HepG2 (cell line): ENCODE data around the gene RNF150.

Experiments used
- HDAC2 ChIP-seq: sonication (generic); formaldehyde crosslinking; IDR thresholded peaks from 2 replicates; pipeline ENCODE4 v1.4.0; 2020; ENCODE audit warnings: missing genetic modification reagents
- KDM5B ChIP-seq: sonication (generic); formaldehyde crosslinking; IDR thresholded peaks from 2 replicates; pipeline ENCODE4 v1.4.0; 2020; ENCODE audit warnings: missing genetic modification reagents, mild to moderate bottlenecking, borderline replicate concordance
- MIER3 ChIP-seq: IDR thresholded peaks from 2 replicates; pipeline ENCODE4 v1.6.1; 2016; ENCODE audit warnings: missing compliant biosample characterization, borderline replicate concordance
- POLR2AphosphoS2 ChIP-seq: IDR thresholded peaks from 2 replicates; pipeline ENCODE4 v1.6.1; 2011; ENCODE audit warnings: low read depth, low read length, improper control_type of control experiment
- TGIF2 ChIP-seq: IDR thresholded peaks from 2 replicates; pipeline ENCODE4 v1.6.1; 2016; ENCODE audit warnings: control low read depth, missing compliant biosample characterization
- ZBTB3 ChIP-seq: sonication (generic); formaldehyde crosslinking; IDR thresholded peaks from 2 replicates; pipeline ENCODE4 v1.4.0; 2020; ENCODE audit warnings: low read depth, mild to moderate bottlenecking, moderate library complexity, missing genetic modification reagents, borderline replicate concordance
- ZNF33A ChIP-seq: sonication (generic); formaldehyde crosslinking; IDR thresholded peaks from 2 replicates; pipeline ENCODE4 v1.5.1; 2020; ENCODE audit warnings: missing genetic modification reagents, mild to moderate bottlenecking, moderate library complexity, borderline replicate concordance
- ZNF816 ChIP-seq: sonication (generic); formaldehyde crosslinking; IDR thresholded peaks from 2 replicates; pipeline ENCODE4 v1.8.0; 2022; ENCODE audit warnings: missing genetic modification reagents, mild to moderate bottlenecking, borderline replicate concordance
- ZZZ3 ChIP-seq: sonication (generic); formaldehyde crosslinking; IDR thresholded peaks from 2 replicates; pipeline ENCODE4 v1.4.0; 2020; ENCODE audit warnings: missing genetic modification reagents, mild to moderate bottlenecking, borderline replicate concordance
- TF ChIP-seq, protein P1 (sequence below): sonication (generic); formaldehyde crosslinking; IDR thresholded peaks from 2 replicates; pipeline ENCODE4 v1.5.0; 2020; ENCODE audit warnings: mild to moderate bottlenecking, missing genetic modification reagents, moderate library complexity

DNA sequence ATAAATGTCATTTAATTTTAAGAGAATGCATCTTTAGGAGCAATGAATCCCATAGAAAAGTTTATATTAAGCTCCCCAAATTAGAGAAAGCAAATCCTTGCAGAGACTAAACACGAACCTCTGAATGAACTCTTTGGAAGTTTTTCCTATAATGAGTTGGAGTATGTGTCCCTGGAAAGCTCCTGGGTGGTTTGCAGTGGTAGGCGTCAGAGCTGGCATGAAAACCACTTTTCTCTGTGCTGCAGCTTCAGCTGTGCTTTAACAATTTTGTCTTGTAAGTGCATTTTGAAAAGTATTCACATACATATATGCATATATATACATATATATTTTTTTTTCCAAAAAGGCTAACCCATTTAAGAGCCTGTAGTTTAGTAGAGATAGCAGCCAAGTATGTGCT lies 228.4 kb downstream of the RNF150 start:
- TF ChIP-seq ZZZ3 (CRISPR knock-in tag) (no peak), POLR2AphosphoS2 (no peak), KDM5B (CRISPR knock-in tag) (no peak), HDAC2 (CRISPR knock-in tag) (no peak), ZNF33A (CRISPR knock-in tag) (no peak), ZNF816 (no peak), ZBTB3 (no peak), TGIF2 (CRISPR knock-in tag) (no peak), MIER3 (no peak)
- TF ChIP-seq, protein P1, sequence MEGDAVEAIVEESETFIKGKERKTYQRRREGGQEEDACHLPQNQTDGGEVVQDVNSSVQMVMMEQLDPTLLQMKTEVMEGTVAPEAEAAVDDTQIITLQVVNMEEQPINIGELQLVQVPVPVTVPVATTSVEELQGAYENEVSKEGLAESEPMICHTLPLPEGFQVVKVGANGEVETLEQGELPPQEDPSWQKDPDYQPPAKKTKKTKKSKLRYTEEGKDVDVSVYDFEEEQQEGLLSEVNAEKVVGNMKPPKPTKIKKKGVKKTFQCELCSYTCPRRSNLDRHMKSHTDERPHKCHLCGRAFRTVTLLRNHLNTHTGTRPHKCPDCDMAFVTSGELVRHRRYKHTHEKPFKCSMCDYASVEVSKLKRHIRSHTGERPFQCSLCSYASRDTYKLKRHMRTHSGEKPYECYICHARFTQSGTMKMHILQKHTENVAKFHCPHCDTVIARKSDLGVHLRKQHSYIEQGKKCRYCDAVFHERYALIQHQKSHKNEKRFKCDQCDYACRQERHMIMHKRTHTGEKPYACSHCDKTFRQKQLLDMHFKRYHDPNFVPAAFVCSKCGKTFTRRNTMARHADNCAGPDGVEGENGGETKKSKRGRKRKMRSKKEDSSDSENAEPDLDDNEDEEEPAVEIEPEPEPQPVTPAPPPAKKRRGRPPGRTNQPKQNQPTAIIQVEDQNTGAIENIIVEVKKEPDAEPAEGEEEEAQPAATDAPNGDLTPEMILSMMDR (CRISPR knock-in tag) = no peak
